ENCODE results near the gene DNAH8.

DNA sequence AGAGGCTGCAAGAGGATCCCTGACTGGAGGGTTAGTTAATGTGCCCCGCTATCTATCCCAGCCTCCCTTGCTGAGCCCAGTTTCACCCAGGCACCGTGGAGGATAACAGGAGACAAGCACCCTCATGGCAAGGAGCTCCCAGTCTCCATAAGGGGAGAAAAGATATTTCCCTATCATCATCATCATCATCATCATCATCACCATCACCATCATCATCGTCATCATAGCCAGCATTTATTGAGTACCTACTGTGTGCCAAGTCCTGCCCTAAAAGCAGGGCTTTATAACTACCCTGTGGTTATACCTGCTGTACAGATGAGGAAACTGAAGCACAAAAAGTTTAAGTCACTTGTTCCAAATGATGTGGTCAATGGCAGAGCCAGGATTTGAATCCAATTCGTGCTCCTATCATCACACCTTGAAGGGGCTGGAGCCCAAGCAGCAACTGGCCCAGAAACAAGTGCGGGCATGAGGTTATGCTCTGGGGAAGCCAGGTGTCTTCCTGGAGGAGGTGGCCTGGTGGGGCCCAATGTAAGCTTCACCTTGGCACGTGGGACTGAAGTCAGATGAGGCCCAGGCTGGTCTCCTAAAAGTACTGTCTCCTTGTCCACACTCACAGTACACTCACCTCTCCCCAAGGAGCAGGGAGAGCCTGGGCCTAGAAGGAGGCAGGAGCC lies 343.5 kb downstream of the DNAH8 start:
- TF ChIP-seq, protein P1, sequence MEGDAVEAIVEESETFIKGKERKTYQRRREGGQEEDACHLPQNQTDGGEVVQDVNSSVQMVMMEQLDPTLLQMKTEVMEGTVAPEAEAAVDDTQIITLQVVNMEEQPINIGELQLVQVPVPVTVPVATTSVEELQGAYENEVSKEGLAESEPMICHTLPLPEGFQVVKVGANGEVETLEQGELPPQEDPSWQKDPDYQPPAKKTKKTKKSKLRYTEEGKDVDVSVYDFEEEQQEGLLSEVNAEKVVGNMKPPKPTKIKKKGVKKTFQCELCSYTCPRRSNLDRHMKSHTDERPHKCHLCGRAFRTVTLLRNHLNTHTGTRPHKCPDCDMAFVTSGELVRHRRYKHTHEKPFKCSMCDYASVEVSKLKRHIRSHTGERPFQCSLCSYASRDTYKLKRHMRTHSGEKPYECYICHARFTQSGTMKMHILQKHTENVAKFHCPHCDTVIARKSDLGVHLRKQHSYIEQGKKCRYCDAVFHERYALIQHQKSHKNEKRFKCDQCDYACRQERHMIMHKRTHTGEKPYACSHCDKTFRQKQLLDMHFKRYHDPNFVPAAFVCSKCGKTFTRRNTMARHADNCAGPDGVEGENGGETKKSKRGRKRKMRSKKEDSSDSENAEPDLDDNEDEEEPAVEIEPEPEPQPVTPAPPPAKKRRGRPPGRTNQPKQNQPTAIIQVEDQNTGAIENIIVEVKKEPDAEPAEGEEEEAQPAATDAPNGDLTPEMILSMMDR (IDR thresholded peaks at IDR 0.05 in 4 of 5, conservative IDR thresholded peaks at IDR 0.05 in 1 of 5), result no peak
- TF ChIP-seq POLR2A (IDR thresholded peaks at IDR 0.05), result no peak

All from gastrocnemius medialis (tissue), 4 donors.